WI38 (cell line): ENCODE measurements around the gene WWC2.

Source experiments
- H3K4me3 ChIP-seq: 2 replicates; pipeline ENCODE4 v1.5.1; 2011; ENCODE audit warnings: low read depth, mild to moderate bottlenecking, control low read depth, low read length
- CTCF ChIP-seq: IDR thresholded peaks from 2 replicates; pipeline ENCODE4 v1.5.1; 2012; ENCODE audit warnings: low read depth, mild to moderate bottlenecking, control low read depth, low read length

WWC2 gene

GRCh38 chr4:183304067-183304466, 205.0 kb downstream of the WWC2 start:
- H3K4me3 ChIP-seq, result no peak overlapping the region
- TF ChIP-seq CTCF, result no peak

DNA sequence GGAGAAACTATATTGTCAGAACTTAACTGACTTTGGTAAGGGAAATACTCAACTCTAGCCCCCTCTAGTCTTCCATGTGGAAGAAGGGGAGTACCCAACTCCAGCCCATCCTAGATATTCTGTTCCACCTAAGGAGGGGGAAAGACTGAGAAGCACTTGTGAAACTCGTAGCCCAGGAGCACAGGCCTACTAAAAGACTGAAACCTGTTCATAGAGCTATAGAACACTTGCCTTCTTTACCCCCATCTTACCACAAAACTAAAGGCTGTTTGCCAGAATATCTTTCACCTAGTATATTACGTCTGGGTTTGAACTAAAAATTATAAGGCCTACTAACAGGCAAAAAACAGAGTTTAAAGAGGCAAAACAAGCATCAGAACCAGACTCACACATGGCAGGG, 205.5 kb downstream of the WWC2 start:
- H3K4me3 ChIP-seq, result no peak overlapping the region
- TF ChIP-seq CTCF, result no peak

- H3K4me3 ChIP-seq, result no peak overlapping the region
- no peak for TF ChIP-seq CTCF
Measured at GRCh38 chr4:183306811-183307210, 207.8 kb downstream of the WWC2 start.

DNA sequence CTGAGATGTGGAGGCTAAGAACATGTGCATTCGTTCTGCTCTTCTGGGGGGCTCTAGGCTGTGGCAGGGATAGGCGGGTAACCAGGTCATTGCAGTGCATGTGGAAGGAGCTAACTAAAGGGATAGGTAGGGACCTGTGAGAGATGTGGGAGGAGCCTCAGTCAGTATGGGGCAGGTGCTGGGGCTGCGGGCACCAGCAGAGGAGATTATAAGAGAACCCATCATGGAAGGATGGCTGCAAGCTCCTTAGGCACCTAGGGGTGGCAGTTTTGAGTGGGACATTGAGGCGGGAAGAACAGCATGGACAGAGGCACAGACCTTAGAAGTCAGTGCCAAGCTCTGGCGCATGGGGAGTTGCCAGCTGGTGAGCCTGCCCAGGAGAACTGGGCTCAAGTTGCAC, 213.8 kb downstream of the WWC2 start:
- TF ChIP-seq CTCF, result no peak
- no peak overlapping the region for H3K4me3 ChIP-seq

DNA sequence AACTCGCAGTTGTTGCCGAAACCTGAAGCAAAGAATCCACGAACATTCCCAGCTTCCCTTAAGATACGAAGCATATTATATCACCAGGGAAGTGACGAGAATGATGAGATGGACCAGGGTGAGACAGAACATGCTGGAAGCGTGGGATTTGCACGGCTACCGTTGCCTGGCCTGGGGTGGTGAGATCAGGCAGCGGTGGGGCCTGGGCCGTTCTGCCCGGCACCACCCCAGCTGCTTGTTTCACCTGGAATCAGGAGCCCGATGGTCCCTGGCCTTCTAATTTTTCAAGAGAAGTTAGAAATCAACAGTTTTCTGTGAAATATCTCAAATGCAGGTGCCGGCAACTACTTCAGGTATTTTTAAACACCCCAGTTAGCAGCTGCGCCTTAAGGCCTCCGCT, 215.3 kb downstream of the WWC2 start:
- TF ChIP-seq CTCF, result no peak
- no peak overlapping the region for H3K4me3 ChIP-seq

GRCh38 chr4:183314806-183315205, 215.7 kb downstream of the WWC2 start:
- no peak overlapping the region for H3K4me3 ChIP-seq
- no peak for TF ChIP-seq CTCF

DNA sequence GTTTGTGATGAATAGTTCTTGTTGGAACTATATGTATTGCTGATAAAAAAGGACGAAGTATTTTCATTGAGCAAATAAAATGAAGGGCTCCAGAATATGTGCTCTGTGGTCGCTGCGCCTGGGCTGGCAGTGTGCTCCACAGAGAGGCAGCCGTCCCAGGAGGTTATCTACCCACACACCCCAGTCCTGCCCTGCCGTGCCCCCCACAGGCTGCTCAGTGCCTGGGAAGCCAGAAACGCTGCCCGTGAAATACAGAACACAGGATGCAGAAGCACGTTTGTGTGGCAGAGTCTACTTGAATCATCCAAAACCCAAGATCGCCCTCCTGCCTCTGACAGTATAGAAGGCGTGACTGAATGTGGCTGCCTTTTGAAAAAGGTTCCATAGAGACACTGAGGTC, 219.6 kb downstream of the WWC2 start:
- no peak overlapping the region for H3K4me3 ChIP-seq
- TF ChIP-seq CTCF, result no peak
